Measurements from ENCODE around the gene GABRR3.

GRCh38 chr3:98070840-98071239 is 35.7 kb upstream of the GABRR3 start:
- TF ChIP-seq CTCF (IDR thresholded peaks at IDR 0.05) (no peak), ZFX (IDR thresholded peaks at IDR 0.05; ENCODE audit: borderline replicate concordance) (no peak)
